ENCODE data around the gene PLEKHH2. TPM values are rescaled to one million over a fixed set of nuclear protein-coding genes. Genes with fewer than 3 reads are reported as not detected.

Gene PLEKHH2
- polyA plus RNA-seq, 1 experiment: 2.2 TPM

- CTCF ChIA-PET: no interaction called here
- TF ChIP-seq CTCF (IDR thresholded peaks at IDR 0.05; ENCODE audit: insufficient read depth, low read depth, low read length): no peak
- H3K27me3 ChIP-seq (ENCODE audit: control insufficient read depth, insufficient read depth, low read length): no peaks in the 10 kb centered on the region
- DNase-seq (ENCODE audit: low read depth): peak; percentile 44
- H3K4me3 ChIP-seq (ENCODE audit: low read depth, low read length): no peak overlapping the region
- H3K36me3 ChIP-seq (ENCODE audit: control insufficient read depth, insufficient read depth, low read length): no peaks in the 10 kb centered on the region
- POLR2A ChIA-PET: no interaction called here
Measured at GRCh38 chr2:43745457-43745856, 108.4 kb downstream of the PLEKHH2 start.

- POLR2A ChIA-PET: no interaction called here
- H3K27me3 ChIP-seq (ENCODE audit: control insufficient read depth, insufficient read depth, low read length): no peaks in the 10 kb centered on the region
- H3K36me3 ChIP-seq (ENCODE audit: control insufficient read depth, insufficient read depth, low read length): no peaks in the 10 kb centered on the region
- DNase-seq (ENCODE audit: low read depth): no peak
- CTCF ChIA-PET: no interaction called here
- TF ChIP-seq CTCF (IDR thresholded peaks at IDR 0.05; ENCODE audit: insufficient read depth, low read depth, low read length): no peak
- H3K4me3 ChIP-seq (ENCODE audit: low read depth, low read length): no peak overlapping the region
Measured at GRCh38 chr2:43748333-43748732, 111.3 kb downstream of the PLEKHH2 start.

- Histone ChIP-seq H3K4me3 (ENCODE audit: low read depth, low read length) (no peak overlapping the region), H3K27me3 (ENCODE audit: control insufficient read depth, insufficient read depth, low read length) (no peaks in the 10 kb centered on the region), H3K36me3 (ENCODE audit: control insufficient read depth, insufficient read depth, low read length) (no peaks in the 10 kb centered on the region)
- POLR2A ChIA-PET: no interaction called here
- TF ChIP-seq CTCF (IDR thresholded peaks at IDR 0.05; ENCODE audit: insufficient read depth, low read depth, low read length): no peak
- DNase-seq (ENCODE audit: low read depth): no peak
- CTCF ChIA-PET: interaction anchor here (1.2 kb wide), 1 partner anchor 11 kb away, joined by 4 read pairs; no protein-coding TSS in a partner anchor
Measured at GRCh38 chr2:43749583-43749982, 112.5 kb downstream of the PLEKHH2 start.

GRCh38 chr2:43751476-43751990 lies 114.5 kb downstream of the PLEKHH2 start:
- no peak for DNase-seq (ENCODE audit: low read depth)

GRCh38 chr2:43752302-43752701 lies 115.2 kb downstream of the PLEKHH2 start:
- CTCF ChIA-PET: interaction anchor here (0.7 to 1.1 kb wide), 2 partner anchors 12 to 270 kb away, joined by 3 read pairs; no protein-coding TSS in a partner anchor
- POLR2A ChIA-PET: no interaction called here

More at GRCh38 chr2:43751476-43751990, 114.5 kb downstream of the PLEKHH2 start:
- POLR2A ChIA-PET: no interaction called here
- TF ChIP-seq CTCF (IDR thresholded peaks at IDR 0.05; ENCODE audit: insufficient read depth, low read depth, low read length): no peak
- H3K27me3 ChIP-seq (ENCODE audit: control insufficient read depth, insufficient read depth, low read length): no peaks in the 10 kb centered on the region
- CTCF ChIA-PET: interaction anchor here (0.7 to 1.1 kb wide), 2 partner anchors 13 to 270 kb away, joined by 3 read pairs; no protein-coding TSS in a partner anchor
- no peaks in the 10 kb centered on the region for H3K36me3 ChIP-seq (ENCODE audit: control insufficient read depth, insufficient read depth, low read length)
- no peak overlapping the region for H3K4me3 ChIP-seq (ENCODE audit: low read depth, low read length)

More at GRCh38 chr2:43752302-43752701, 115.2 kb downstream of the PLEKHH2 start:
- H3K36me3 ChIP-seq (ENCODE audit: control insufficient read depth, insufficient read depth, low read length): no peaks in the 10 kb centered on the region
- H3K27me3 ChIP-seq (ENCODE audit: control insufficient read depth, insufficient read depth, low read length): no peaks in the 10 kb centered on the region
- no peak for TF ChIP-seq CTCF (IDR thresholded peaks at IDR 0.05; ENCODE audit: insufficient read depth, low read depth, low read length)
- no peak overlapping the region for H3K4me3 ChIP-seq (ENCODE audit: low read depth, low read length)
- no peak for DNase-seq (ENCODE audit: low read depth)
